Kidney epithelial cell (primary cell): ENCODE measurements around the gene SLC27A4. TPM values are rescaled to one million over a fixed set of nuclear protein-coding genes. Genes with fewer than 3 reads are reported as not detected.

Experiments
- DNase-seq: peaks from one replicate; pipeline ENCODE4 v3.0.0-alpha.2; 2010; ENCODE audit warnings: low read depth
- H3K27me3 ChIP-seq: 2 replicates; pipeline ENCODE4 v1.6.0; 2011; ENCODE audit warnings: low read length; ENCODE audit not compliant: control insufficient read depth, insufficient read depth
- H3K36me3 ChIP-seq: 2 replicates; pipeline ENCODE4 v1.5.1; 2011; ENCODE audit warnings: low read length; ENCODE audit not compliant: control insufficient read depth, insufficient read depth
- H3K4me3 ChIP-seq: 2 replicates; pipeline ENCODE4 v1.5.1; 2011; ENCODE audit warnings: low read depth, mild to moderate bottlenecking, control low read depth, low read length
- CTCF ChIP-seq: IDR thresholded peaks from 2 replicates; pipeline ENCODE4 v1.5.1; 2011; ENCODE audit warnings: mild to moderate bottlenecking, moderate library complexity, low read length, control low read depth, inconsistent platforms; ENCODE audit not compliant: insufficient read depth, poor library complexity, severe bottlenecking
- total RNA-seq: library from RNA; depleted of rRNA; stranded (reverse); fragments of >200 nt; gene quantifications from 2 replicates; pipeline ENCODE4 v1.2.3, GENCODE V29; 2015

SLC27A4 gene
- total RNA-seq, 1 donor from 2014 or later = 39.4 TPM

DNA sequence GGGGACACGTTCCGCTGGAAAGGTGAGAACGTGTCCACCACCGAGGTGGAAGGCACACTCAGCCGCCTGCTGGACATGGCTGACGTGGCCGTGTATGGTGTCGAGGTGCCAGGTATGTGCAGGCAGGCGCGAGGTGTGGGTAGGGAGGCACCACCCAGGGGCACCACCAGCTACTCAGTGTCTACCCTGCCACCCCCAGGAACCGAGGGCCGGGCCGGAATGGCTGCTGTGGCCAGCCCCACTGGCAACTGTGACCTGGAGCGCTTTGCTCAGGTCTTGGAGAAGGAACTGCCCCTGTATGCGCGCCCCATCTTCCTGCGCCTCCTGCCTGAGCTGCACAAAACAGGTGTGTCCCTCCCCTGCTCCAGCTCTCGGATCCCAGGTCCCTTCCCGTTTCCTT lies 15.1 kb downstream of the SLC27A4 start:
- no peak for TF ChIP-seq CTCF
- Histone ChIP-seq H3K36me3 (peaks cover 1% of the 10 kb centered on the region), H3K4me3 (no peak overlapping the region), H3K27me3 (no peaks in the 10 kb centered on the region)
- DNase-seq = no peak

GRCh38 chr9:128358090-128358489 lies 17.8 kb downstream of the SLC27A4 start:
- H3K4me3 ChIP-seq = no peak overlapping the region
- TF ChIP-seq CTCF = no peak
- H3K27me3 ChIP-seq = no peaks in the 10 kb centered on the region
- H3K36me3 ChIP-seq = peaks cover 1% of the 10 kb centered on the region
- no peak for DNase-seq

GRCh38 chr9:128358861-128359260 lies 18.5 kb downstream of the SLC27A4 start:
- DNase-seq = no peak
- Histone ChIP-seq H3K27me3 (no peaks in the 10 kb centered on the region), H3K36me3 (no peaks in the 10 kb centered on the region), H3K4me3 (no peak overlapping the region)
- TF ChIP-seq CTCF = no peak

DNA sequence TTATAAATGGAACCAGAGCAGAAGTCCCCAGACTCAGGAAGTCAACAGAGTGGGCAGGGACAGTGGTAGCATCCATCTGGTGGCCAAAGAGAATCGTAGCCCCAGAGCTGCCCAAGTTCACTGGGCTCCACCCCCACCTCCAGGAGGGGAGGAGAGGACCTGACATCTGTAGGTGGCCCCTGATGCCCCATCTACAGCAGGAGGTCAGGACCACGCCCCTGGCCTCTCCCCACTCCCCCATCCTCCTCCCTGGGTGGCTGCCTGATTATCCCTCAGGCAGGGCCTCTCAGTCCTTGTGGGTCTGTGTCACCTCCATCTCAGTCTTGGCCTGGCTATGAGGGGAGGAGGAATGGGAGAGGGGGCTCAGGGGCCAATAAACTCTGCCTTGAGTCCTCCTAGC lies 20.5 kb downstream of the SLC27A4 start:
- no peak for DNase-seq
- H3K27me3 ChIP-seq = no peaks in the 10 kb centered on the region
- no peak overlapping the region for H3K4me3 ChIP-seq
- no peak for TF ChIP-seq CTCF
- no peaks in the 10 kb centered on the region for H3K36me3 ChIP-seq

GRCh38 chr9:128361296-128361985 lies 21.1 kb downstream of the SLC27A4 start:
- H3K4me3 ChIP-seq = no peak overlapping the region
- no peak for DNase-seq

More at GRCh38 chr9:128361296-128361985, 21.1 kb downstream of the SLC27A4 start:
- H3K27me3 ChIP-seq = no peaks in the 10 kb centered on the region
- no peak for TF ChIP-seq CTCF
- no peaks in the 10 kb centered on the region for H3K36me3 ChIP-seq
